Stimulated activated CD4-positive, alpha-beta T cell treated with anti-CD3 and anti-CD28 coated beads, Interleukin-12 subunit alpha, Interleukin-12 subunit beta, amount 100 ng/mL, for 48 hours (primary cell): Measurements from ENCODE around the gene ZNF488.

ENCODE experiments used
- DNase-seq, 3 donors: peaks; one replicate each; pipeline ENCODE4 v3.0.0-alpha.2; 2020; ENCODE audit warnings: low read depth in 2 of 3, low spot score in 1 of 3

Gene ZNF488

GRCh38 chr10:47332371-47332770 lies 51.7 kb downstream of the ZNF488 start:
- DNase-seq = no peak

DNA sequence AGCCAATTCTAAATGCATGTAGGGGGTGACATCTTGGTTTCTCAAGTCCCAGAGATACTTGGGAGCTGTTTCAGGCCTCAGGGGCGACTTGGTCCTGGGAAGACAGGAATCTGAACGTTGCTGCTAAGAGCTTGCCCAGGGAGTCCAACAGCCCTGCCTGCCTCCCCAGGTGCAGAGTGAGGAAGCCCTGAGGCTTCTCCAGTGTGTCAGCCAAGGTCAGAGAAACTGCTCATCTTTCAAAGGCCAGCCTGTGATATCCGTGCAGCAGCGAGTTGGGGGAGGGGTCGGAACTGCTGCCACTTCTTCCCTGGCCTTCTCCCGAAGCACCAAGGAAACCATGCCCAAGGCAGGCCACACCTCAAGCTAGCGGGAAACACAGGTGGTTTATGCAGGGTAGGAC lies 52.1 kb downstream of the ZNF488 start:
- DNase-seq = no peak

- no peak for DNase-seq
Observed at GRCh38 chr10:47331491-47331890, 52.6 kb downstream of the ZNF488 start.

DNA sequence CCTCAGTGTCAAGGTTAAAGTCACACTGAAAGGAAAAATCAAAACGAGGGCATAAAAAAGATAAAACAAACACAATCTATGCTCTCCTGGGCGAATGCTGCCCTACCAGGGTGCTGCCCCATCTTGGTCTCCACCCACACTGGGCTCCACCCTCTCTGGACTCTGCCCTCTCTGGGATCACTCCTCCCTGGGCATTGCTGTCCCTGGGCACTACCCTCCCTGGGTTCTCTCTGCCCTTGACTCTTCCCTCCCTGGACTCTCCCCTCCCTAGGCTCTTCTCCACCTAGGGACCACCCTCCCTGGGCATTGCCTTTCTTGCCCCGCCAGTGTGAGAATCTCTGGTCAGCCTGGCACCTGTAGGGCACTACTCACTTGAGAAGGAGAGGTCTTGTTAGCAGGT lies 53.3 kb downstream of the ZNF488 start:
- no peak for DNase-seq

DNA sequence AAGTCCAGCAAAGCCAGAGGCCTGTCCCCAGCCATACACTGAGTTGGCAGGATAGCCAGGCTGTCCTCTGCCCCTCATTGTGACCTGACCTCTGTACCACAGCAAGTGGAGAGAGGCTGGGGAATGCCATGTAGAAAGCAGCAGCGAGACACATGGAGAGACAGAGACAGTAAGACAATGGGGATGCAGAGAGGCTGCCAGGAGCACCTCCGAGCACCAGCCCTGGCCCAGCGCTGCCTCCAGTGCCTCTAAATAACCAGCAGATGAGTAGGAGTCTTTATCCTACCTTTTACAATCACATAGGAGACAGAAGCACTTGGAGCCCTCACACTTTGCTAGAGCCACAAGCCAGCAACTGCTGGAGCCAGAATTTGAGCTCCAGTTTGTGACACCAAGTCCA lies 53.7 kb downstream of the ZNF488 start:
- DNase-seq = no peak

DNA sequence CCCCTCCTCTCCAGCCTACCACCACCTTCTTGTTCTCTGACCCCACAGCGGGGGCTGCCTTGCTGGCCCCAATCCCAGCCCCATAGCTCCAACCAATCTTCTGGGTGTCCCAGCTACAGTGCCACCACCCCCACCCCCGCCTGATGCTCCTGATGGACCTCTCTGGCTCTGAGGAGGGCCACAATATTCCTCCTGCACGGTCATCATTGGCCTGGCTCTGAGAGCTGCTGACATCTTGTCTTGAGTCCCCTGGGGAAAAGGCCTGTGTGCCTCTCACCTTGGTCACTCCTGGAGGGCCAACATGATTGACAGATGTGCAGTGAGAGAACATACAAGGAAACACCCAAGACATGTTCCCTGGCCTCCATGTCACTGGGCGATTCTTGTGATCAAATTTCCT lies 54.2 kb downstream of the ZNF488 start:
- DNase-seq = no peak

GRCh38 chr10:47326927-47327330 lies 57.2 kb downstream of the ZNF488 start:
- no peak for DNase-seq

DNA sequence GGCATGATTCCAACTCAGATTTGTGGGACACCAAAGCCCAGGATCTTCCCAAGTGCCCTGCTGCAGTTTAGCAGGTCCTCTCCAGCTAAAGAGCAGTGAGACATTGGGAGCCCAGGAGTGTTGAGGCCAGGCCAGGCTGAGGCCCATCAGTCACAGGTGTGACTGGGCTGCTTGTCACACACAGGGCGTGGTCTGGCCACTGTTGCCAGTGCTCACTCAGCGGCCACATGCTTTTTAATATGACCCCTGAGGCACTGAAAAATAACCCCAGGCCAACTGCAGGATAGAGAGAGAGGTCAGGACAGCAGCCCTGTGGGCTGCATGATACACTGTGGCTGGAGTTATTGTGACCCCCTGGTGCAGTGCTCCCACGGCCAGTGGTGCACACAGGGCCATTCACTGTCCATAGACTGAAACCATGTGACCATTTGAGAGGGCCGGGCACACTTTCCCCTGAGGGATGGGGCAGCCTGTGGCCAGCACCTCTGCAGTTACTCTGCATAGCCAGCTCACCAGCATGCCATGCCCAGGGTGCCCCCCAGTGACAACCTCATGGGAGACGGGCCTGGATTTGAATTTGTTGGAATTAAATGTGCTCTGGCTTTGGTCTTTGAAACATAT lies 57.7 kb downstream of the ZNF488 start:
- no peak for DNase-seq

DNA sequence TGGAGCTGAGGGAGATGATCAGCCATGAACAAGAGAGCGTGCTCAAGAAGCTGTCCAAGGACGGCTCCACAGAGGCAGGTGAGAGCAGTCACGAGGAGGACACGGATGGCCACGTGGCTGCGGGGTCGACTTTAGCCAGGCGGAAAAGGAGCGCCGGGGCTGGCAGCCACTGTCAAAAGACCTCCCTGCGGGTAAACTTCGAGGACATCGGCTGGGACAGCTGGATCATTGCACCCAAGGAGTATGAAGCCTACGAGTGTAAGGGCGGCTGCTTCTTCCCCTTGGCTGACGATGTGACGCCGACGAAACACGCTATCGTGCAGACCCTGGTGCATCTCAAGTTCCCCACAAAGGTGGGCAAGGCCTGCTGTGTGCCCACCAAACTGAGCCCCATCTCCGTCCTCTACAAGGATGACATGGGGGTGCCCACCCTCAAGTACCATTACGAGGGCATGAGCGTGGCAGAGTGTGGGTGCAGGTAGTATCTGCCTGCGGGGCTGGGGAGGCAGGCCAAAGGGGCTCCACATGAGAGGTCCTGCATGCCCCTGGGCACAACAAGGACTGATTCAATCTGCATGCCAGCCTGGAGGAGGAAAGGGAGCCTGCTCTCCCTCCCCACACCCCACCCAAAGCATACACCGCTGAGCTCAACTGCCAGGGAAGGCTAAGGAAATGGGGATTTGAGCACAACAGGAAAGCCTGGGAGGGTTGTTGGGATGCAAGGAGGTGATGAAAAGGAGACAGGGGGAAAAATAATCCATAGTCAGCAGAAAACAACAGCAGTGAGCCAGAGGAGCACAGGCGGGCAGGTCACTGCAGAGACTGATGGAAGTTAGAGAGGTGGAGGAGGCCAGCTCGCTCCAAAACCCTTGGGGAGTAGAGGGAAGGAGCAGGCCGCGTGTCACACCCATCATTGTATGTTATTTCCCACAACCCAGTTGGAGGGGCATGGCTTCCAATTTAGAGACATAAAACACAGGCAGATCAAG lies 58.5 kb downstream of the ZNF488 start:
- no peak for DNase-seq

GRCh38 chr10:47323636-47324296 lies 60.3 kb downstream of the ZNF488 start:
- no peak for DNase-seq

GRCh38 chr10:47323087-47323486 lies 61.0 kb downstream of the ZNF488 start:
- no peak for DNase-seq

DNA sequence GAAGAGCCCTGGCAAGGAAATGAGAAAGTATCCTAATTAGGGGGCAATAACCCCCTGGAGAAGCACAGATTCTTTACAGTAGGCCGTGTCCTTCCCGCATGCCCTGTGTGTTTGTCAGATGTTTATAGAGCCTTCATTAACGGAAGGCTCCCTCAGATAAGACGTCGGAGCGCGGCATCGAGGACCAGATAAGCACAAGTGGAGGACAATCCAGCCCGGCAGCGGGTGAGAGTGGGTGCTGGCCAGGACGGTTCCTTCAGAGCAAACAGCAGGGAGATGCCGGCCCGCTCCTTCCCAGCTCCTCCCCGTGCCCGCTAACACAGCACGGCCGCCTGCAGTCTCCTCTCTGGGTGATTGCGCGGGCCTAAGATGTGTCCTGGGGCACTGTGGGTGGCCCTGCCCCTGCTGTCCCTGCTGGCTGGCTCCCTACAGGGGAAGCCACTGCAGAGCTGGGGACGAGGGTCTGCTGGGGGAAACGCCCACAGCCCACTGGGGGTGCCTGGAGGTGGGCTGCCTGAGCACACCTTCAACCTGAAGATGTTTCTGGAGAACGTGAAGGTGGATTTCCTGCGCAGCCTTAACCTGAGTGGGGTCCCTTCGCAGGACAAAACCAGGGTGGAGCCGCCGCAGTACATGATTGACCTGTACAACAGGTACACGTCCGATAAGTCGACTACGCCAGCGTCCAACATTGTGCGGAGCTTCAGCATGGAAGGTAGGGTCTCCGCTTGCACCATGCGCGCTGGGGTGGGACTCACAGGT lies 61.6 kb downstream of the ZNF488 start, which contains the start of gene GDF2:
Gene GDF2 (plus strand): TSS at position 155 of the 762 bp plus-strand sequence. CDS start 215 bp downstream, at position 370.
- DNase-seq = no peak

DNA sequence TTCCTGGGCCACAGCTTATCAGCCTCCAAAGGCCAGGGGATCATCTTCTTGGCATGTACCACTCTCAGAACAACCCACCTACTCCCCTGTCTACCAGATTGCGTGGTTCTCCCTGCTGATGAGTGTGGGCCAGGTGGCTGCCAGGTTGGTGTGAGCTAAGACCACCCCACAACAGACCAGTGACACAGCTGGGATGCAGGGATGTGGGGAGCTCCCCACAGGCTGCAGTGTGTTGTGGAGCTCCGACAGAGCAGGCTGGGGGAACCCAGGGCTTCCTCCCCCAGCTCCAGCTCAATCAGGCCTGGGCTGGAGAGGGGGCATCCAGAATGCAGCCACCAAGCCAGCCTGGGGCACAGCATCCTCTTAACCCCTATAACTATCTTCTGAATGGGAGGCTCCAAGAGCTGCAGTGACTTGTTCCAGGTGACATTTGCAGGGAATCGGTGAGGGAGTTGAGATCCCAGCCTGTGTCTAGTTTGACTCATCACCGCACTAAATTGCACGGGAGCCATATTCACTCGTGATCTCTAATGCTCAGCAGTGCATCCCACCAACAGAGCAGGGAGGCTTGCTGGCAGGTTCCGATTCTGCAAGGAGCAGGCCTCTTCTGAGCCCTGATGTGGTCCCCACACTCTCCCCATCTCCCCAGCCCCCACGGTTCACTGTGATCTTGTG lies 62.4 kb downstream of the ZNF488 start:
- DNase-seq = no peak

- no peak for DNase-seq
Observed at GRCh38 chr10:47320812-47321211, 63.3 kb downstream of the ZNF488 start.

DNA sequence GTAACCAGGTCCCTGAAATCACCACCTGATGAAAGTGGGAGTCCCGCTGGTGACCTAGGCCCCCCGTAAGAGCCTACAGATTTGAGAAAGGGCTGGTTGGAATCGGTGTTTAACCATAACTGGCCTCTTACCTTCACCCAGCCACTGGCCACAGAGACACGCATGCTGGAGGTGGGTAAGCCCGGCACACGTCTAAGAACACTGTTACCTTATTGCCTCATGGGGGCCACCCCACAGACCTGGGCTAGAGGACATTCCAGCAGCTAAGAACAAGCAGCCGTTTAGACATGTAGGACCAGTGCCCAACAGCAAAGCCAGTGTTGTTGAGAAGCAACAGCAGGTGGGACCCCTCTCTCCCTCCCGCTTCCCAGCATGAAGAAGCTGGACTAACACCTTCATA lies 64.3 kb downstream of the ZNF488 start:
- no peak for DNase-seq

- DNase-seq = no peak
Observed at GRCh38 chr10:47318706-47319105, 65.4 kb downstream of the ZNF488 start.

DNA sequence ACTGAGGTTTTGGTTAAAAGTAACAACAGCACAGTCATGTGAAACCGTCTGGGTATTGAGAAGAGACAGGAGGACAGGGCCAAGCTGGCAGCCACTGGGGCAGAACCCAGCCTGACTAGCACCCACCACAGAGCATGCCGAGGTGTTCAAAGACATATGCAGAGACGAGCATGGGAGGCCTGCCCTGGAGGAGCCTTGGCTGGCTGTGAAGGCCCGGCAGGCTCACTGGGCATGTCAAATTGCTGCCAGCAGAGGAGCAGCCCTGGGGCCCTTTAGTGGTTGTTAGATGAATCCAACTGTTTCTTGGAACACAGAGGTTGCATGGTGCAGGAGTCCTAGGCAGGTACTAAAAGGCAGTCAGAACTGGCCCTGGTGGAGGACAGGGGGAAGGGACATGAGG lies 66.8 kb downstream of the ZNF488 start:
- DNase-seq = no peak

GRCh38 chr10:47316131-47316530 lies 68.0 kb downstream of the ZNF488 start:
- no peak for DNase-seq
